WTC11 (cell line): ENCODE results near the gene CREBRF.

Source experiments
- CBFB ChIP-seq: sonication (generic); formaldehyde crosslinking; IDR thresholded peaks from 2 replicates; pipeline ENCODE4 v1.8.1; 2022; ENCODE audit warnings: mild to moderate bottlenecking, low read depth, missing genetic modification reagents
- CTCF ChIP-seq: fragments of 200-600 bp; IDR thresholded peaks from 2 replicates; pipeline ENCODE4 v1.8.0; 2022; ENCODE audit warnings: antibody characterized with exemption
- E2F4 ChIP-seq: sonication (generic); formaldehyde crosslinking; IDR thresholded peaks from 2 replicates; pipeline ENCODE4 v1.8.1; 2022; ENCODE audit warnings: low read depth, mild to moderate bottlenecking, moderate library complexity, missing genetic modification reagents, borderline replicate concordance
- EMX1 ChIP-seq: fragments of 250-450 bp; sonication (Bioruptor Pico); IDR thresholded peaks from 2 replicates; pipeline ENCODE4 v1.8.0; 2021; ENCODE audit warnings: mild to moderate bottlenecking
- JUN ChIP-seq: sonication (generic); formaldehyde crosslinking; IDR thresholded peaks from 2 replicates; pipeline ENCODE4 v1.8.0; 2023; ENCODE audit warnings: mild to moderate bottlenecking, missing genetic modification reagents
- MLX ChIP-seq: sonication (generic); formaldehyde crosslinking; IDR thresholded peaks from 2 replicates; pipeline ENCODE4 v1.8.1; 2023; ENCODE audit warnings: mild to moderate bottlenecking, missing genetic modification reagents, moderate library complexity
- NFYB ChIP-seq: sonication (generic); formaldehyde crosslinking; conservative IDR thresholded peaks from 2 replicates; pipeline ENCODE4 v1.8.0; 2022; ENCODE audit warnings: low read depth, missing genetic modification reagents
- RELA ChIP-seq: sonication (generic); formaldehyde crosslinking; IDR thresholded peaks from 2 replicates; pipeline ENCODE4 v1.8.1; 2022; ENCODE audit warnings: missing genetic modification reagents, mild to moderate bottlenecking, borderline replicate concordance
- SMAD4 ChIP-seq: sonication (generic); formaldehyde crosslinking; IDR thresholded peaks from 2 replicates; pipeline ENCODE4 v1.8.0; 2022; ENCODE audit warnings: mild to moderate bottlenecking, missing genetic modification reagents
- TP53 ChIP-seq: sonication (generic); formaldehyde crosslinking; IDR thresholded peaks from 2 replicates; pipeline ENCODE4 v1.8.1; 2023; ENCODE audit warnings: mild to moderate bottlenecking, missing genetic modification reagents
- ZNF425 ChIP-seq: fragments of 250-450 bp; sonication (Bioruptor Pico); conservative IDR thresholded peaks from 2 replicates; pipeline ENCODE4 v1.9.0; 2021; ENCODE audit warnings: mild to moderate bottlenecking

- TF ChIP-seq E2F4: no peak
- no peak for TF ChIP-seq CTCF
- no peak for TF ChIP-seq CBFB (CRISPR knock-in tag)
- no peak for TF ChIP-seq ZNF425 (CRISPR knock-in tag)
- no peak for TF ChIP-seq EMX1 (CRISPR knock-in tag)
- no peak for TF ChIP-seq JUN
- TF ChIP-seq MLX (CRISPR knock-in tag): no peak
- TF ChIP-seq RELA (CRISPR knock-in tag): no peak
- no peak for TF ChIP-seq NFYB (CRISPR knock-in tag)
- no peak for TF ChIP-seq SMAD4 (CRISPR knock-in tag)
- no peak for TF ChIP-seq TP53 (CRISPR knock-in tag)
Measured at GRCh38 chr5:173053041-173053440, 3.1 kb upstream of the CREBRF start.
